K562 (cell line): Measurements from ENCODE around the gene CDC42BPB. TPM values are rescaled to one million over a fixed set of nuclear protein-coding genes. Genes with fewer than 3 reads are reported as not detected.

ENCODE experiments used
- CAMTA2 ChIP-seq: fragments of 250-450 bp; sonication (Bioruptor Pico); conservative IDR thresholded peaks from 2 replicates; pipeline ENCODE4 v1.5.1; 2022
- MEIS2 ChIP-seq: fragments of 450-650 bp; IDR thresholded peaks from 2 replicates; pipeline ENCODE4 v1.6.1; 2014; ENCODE audit warnings: mild to moderate bottlenecking; ENCODE audit not compliant: partially characterized antibody
- MGA ChIP-seq: fragments of 450-650 bp; IDR thresholded peaks from 2 replicates; pipeline ENCODE4 v1.6.1; 2016; ENCODE audit warnings: mild to moderate bottlenecking, moderate library complexity
- NFYB ChIP-seq: IDR thresholded peaks from 2 replicates; pipeline ENCODE4 v1.6.1; 2011; ENCODE audit warnings: mild to moderate bottlenecking, moderate library complexity; ENCODE audit not compliant: insufficient read length; ENCODE audit errors: extremely low read depth
- POLR2G ChIP-seq: fragments of 200-400 bp; formaldehyde crosslinking; IDR thresholded peaks from 2 replicates; pipeline ENCODE4 v1.6.1; 2017; ENCODE audit warnings: low read depth, mild to moderate bottlenecking, antibody characterized with exemption, low read length, moderate library complexity
- VEZF1 ChIP-seq: fragments of 200-800 bp; sonication (Bioruptor generic); IDR thresholded peaks from 2 replicates; pipeline ENCODE4 v1.6.1; 2017; ENCODE audit warnings: missing genetic modification characterization, missing compliant biosample characterization
- ZNF274 ChIP-seq: IDR thresholded peaks from 2 replicates; pipeline ENCODE4 v1.6.1; 2011; ENCODE audit warnings: low read depth, mild to moderate bottlenecking, low read length, moderate library complexity, borderline replicate concordance
- ZNF511 ChIP-seq: sonication (generic); formaldehyde crosslinking; IDR thresholded peaks from 2 replicates; pipeline ENCODE4 v1.8.0; 2022; ENCODE audit warnings: mild to moderate bottlenecking, missing genetic modification reagents
- ZNF740 ChIP-seq, 3 experiments: fragments of 200-800 bp in 1 of 3; sonication (Bioruptor generic) in 1 of 3; sonication (generic) in 1 of 3; formaldehyde crosslinking in 1 of 3; IDR thresholded peaks; 2 replicates each; pipeline versions ENCODE4 v1.6.1 to v1.8.0; 2016 to 2022; ENCODE audit warnings: mild to moderate bottlenecking in 2 of 3, missing compliant biosample characterization in 2 of 3, missing genetic modification characterization in 2 of 3, missing genetic modification reagents in 1 of 3
- polyA plus RNA-seq, 8 experiments: library from polyadenylated mRNA; depleted of rRNA in 4 of 8; stranded (reverse) in 5 of 8; unstranded in 3 of 8; fragments of >200 nt; fragmentation: Nextera tagmentation in 2 of 8; fragmentation: Illumina TruSeq in 1 of 8; extraction: Ambion mirVana in 2 of 8; extraction: Trizol in 1 of 8; gene quantifications; 2 replicates each; pipeline versions ENCODE4 v1.2.1 to v1.2.3, GENCODE V29; 2011 to 2014; ENCODE audit warnings: inconsistent platforms in 1 of 8, missing spikeins in 1 of 8
- total RNA-seq, 7 experiments: library from RNA; depleted of rRNA in 6 of 7; stranded (reverse); fragments of >200 nt in 6 of 7; fragmentation: Illumina TruSeq in 2 of 7; extraction: Trizol in 2 of 7; gene quantifications; 2 replicates each; pipeline versions ENCODE4 v1.2.1 to v1.2.3, GENCODE V29; 2011 to 2021; ENCODE audit warnings: low replicate concordance in 1 of 7

Gene CDC42BPB
- total and polyA plus RNA-seq, 9 of the 15 experiments (the other 6 are each of a cell fraction or from before 2014, with no cell fraction given), result 0.07 to 24.3 (median 12.6) TPM

GRCh38 chr14:103057372-103058163 lies at the start of gene CDC42BPB (continued):
- TF ChIP-seq MGA (peak; percentile 88), ZNF274 (no peak), POLR2G (0 out of 2 replicates have a peak, but pooled peaks have one; percentile 8), VEZF1 (CRISPR knock-in tag) (peak; percentile 97), ZNF740 (CRISPR knock-in tag; IDR thresholded peaks at IDR 0.05) (0 out of 2 replicates have a peak, but pooled peaks have one; percentile 49), ZNF740 (tag; IDR thresholded peaks at IDR 0.05) (peak in 1 of 2 experiments; percentile 85; a peak in 2 of 4 replicates), NFYB (peak; percentile 21), ZNF511 (CRISPR knock-in tag) (0 out of 2 replicates have a peak, but pooled peaks have one; percentile 46), MEIS2 (peak; percentile 55), CAMTA2 (no peak)
